NCI-H1417 (cell line): Measurements from ENCODE around the gene MRRF.
"Not testable (repeated sequence)": the region's sequence is repeated elsewhere in the genome, so short reads cannot be mapped to it uniquely, and the experiment has no call there.

ENCODE experiments used
- DNase-seq, 3 experiments: peaks; one replicate each; lab custom pipeline; 2025; lab: John Stamatoyannopoulos, UW

Gene MRRF

GRCh38 chr9:122276096-122276495 is 11.4 kb downstream of the MRRF start:
- no peak for DNase-seq

- DNase-seq, result no peak
Observed at GRCh38 chr9:122277285-122277897, 12.7 kb downstream of the MRRF start.

GRCh38 chr9:122281368-122281767 is 16.7 kb downstream of the MRRF start:
- DNase-seq, result peak in 1 of 3 experiments; percentile 37

GRCh38 chr9:122286764-122287163 is 22.1 kb downstream of the MRRF start:
- no peak for DNase-seq

- no peak for DNase-seq
Observed at GRCh38 chr9:122287214-122287720, 22.6 kb downstream of the MRRF start.

GRCh38 chr9:122291458-122291857 is 26.8 kb downstream of the MRRF start:
- no peak for DNase-seq

- no peak for DNase-seq
Observed at GRCh38 chr9:122294531-122294930, 29.8 kb downstream of the MRRF start.

- no peak for DNase-seq
Observed at GRCh38 chr9:122297512-122297911, 32.8 kb downstream of the MRRF start.

GRCh38 chr9:122302237-122303093 is 37.8 kb downstream of the MRRF start:
- no peak for DNase-seq

GRCh38 chr9:122307061-122307460 is 42.4 kb downstream of the MRRF start:
- DNase-seq, result no peak

- no peak for DNase-seq
Observed at GRCh38 chr9:122307925-122308324, 43.2 kb downstream of the MRRF start.

- DNase-seq, result no peak
Observed at GRCh38 chr9:122309861-122310260, 45.2 kb downstream of the MRRF start.

GRCh38 chr9:122314165-122314564 is 49.5 kb downstream of the MRRF start:
- DNase-seq, result peak in 1 of 3 experiments; percentile 39

- no peak for DNase-seq
Observed at GRCh38 chr9:122315534-122315933, 50.9 kb downstream of the MRRF start.

GRCh38 chr9:122318284-122318683 is 53.6 kb downstream of the MRRF start:
- DNase-seq, result no peak

- peak; percentile 9 to 68 (median 15) for DNase-seq
Observed at GRCh38 chr9:122320413-122320881, 55.8 kb downstream of the MRRF start.

GRCh38 chr9:122322553-122322952 is 57.9 kb downstream of the MRRF start:
- DNase-seq, result no peak

GRCh38 chr9:122324665-122325064 is 60.0 kb downstream of the MRRF start:
- DNase-seq, result not testable (repeated sequence)

- no peak for DNase-seq
Observed at GRCh38 chr9:122325124-122325523, 60.4 kb downstream of the MRRF start.

GRCh38 chr9:122327175-122327574 is 62.5 kb downstream of the MRRF start:
- DNase-seq, result no peak

- peak in 2 of 3 experiments; percentile 51 to 78 for DNase-seq
Observed at GRCh38 chr9:122329597-122329996, 64.9 kb downstream of the MRRF start.

- DNase-seq, result not testable (repeated sequence)
Observed at GRCh38 chr9:122330466-122330865, 65.8 kb downstream of the MRRF start.

- DNase-seq, result no peak
Observed at GRCh38 chr9:122331523-122331927, 66.8 kb downstream of the MRRF start.
